GM19397 (cell line): Measurements from ENCODE around the gene UBXN1.

Source experiments
- ATAC-seq: cut with Tn5 transposase; IDR thresholded peaks from one replicate; pipeline ENCODE4 v1.9.1; 2021; ENCODE audit warnings: mild to moderate bottlenecking, moderate library complexity; ENCODE audit not compliant: unreplicated experiment

Gene UBXN1

DNA sequence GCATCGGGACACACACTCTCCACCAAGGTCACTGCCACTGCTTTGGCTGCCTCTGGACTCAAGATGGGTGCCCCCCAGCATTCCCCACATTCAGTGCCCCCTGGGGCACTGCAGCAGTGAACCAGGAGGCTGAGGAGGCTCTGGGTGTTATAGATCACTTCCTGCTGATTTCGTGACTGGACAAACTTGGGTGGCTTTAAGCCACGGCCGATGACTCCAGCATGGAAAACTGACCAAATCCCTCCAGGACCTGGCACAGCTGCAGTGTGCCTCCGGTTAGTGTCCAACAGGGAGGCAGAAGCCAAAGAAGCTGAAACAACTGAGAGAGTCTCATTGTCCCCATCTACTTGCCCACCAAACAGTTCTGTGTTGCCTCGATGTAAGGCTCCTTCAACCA is 31.3 kb downstream of the UBXN1 start:
- no peak for ATAC-seq

DNA sequence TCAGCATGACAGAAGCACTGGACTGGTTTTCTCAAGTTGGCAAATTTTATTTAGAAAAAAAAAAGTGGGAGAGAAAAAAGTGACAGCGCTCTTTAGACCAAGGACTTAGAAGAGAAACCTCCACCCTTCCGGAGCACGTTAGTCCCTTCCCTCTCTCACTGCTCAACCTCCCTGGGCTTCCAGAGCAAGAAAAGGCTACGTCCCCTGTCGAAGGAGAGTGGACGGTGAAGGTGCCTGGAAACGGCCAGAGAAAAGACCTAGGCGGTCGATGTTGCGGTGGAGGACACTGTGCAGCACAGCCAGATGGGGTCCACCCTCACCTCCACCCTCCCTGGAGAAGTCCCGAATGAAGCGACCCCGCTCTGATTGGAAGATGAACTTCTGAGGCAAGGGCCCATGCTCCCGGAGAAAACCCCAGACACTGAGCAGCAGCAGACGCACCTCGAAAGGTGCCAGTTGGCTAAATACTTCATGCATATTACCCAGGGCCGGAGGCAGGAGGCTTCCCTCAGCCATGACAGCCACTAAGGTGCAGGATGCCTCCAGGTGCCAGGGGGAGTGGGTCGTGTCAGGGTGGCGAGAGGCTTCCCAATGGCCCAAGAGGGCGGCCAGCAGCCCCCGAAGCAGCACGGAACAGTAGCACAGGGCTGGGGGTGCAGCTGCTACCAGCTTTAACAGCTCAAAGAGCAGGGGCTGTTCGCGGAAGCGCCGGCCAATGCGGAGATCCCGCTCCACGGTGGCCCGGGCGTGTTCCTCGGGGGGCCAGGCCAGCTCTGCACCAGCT is 31.9 kb downstream of the UBXN1 start:
- ATAC-seq, result no peak

DNA sequence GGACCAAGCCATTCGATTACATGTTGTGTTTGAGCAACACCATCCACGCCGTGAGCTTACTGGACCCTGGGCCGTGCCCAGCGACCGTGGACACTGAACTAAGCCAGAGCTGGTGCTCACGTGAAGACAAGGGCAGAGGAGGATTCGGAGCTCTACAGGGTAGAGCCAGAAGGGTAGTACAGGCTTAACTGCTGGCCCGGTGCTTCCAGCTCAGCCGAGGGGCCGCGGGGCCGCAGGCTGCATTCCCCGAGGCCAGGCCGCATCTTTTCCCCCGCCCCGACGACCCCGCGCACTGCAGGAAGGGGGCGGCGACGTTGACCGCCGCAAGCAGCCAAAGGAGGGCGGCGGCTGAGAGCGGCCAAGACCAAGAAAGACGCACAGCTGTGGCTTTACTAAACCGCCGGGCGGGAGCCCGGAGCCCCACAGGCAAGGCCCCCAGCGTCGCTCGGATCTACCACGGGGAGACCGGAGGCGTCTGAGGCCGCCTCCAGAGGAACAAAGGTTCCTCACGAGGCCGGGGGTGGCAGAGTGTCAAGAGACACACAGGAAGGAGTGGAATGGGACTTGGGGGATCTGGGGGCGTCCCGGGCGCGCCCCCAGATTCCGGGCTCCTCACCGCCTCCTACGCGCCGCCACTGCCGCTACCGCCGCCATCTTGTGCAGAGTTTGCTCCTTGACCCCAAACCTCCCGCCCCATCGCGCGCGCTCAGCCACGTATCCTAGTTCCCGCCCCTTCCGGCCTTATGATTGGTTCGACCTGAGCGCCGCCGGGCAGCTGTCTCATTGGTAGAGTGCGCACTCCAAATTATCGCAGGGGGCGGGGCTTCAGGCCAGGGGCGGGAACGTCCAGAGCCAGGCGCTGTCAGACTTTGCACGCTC is 32.7 kb downstream of the UBXN1 start, which contains the start of gene GANAB:
TSS of gene GANAB (minus strand) at position 668 of the 879 bp plus-strand sequence. CDS start at position 654, 14 bp downstream.
- peak; percentile 88 for ATAC-seq

- no peak for ATAC-seq
Measured at GRCh38 chr11:62645671-62645945, 33.3 kb downstream of the UBXN1 start.

- no peak for ATAC-seq
Measured at GRCh38 chr11:62644220-62644619, 34.7 kb downstream of the UBXN1 start.

- no peak for ATAC-seq
Measured at GRCh38 chr11:62632492-62632891, 46.4 kb downstream of the UBXN1 start.

DNA sequence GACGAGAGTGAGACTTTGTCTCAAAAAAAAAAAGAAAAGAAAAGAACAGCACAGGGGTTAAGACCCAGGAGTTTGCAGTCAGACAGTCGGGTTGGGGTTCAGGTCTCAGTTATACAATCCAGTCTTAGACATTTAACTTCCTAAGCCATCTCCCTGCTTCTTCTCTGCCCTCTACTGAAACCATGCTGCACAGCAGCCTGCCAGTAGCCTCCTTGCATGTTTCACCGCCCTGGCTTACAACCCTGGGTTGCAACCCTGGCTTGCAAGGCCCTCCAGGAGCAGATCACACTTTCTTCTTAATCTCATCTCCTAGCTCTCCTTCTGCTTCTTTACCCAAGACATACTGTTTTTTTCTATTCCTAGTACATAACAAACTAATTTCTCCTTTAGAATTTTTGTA is 51.2 kb downstream of the UBXN1 start:
- ATAC-seq, result no peak
